GM12874 (cell line): ENCODE data around the gene ADORA1.
A peak's percentile ranks its signal among the peaks of the same experiment; 100 is the strongest.

Experiments used
- CTCF ChIP-seq: IDR thresholded peaks from 2 replicates; pipeline ENCODE4 v1.5.1; 2011; ENCODE audit warnings: low read depth, mild to moderate bottlenecking, control low read depth, low read length, moderate library complexity; ENCODE audit not compliant: insufficient read depth

The ADORA1 gene

GRCh38 chr1:203210988-203211387 is 83.5 kb downstream of the ADORA1 start:
- TF ChIP-seq CTCF: no peak

- TF ChIP-seq CTCF: no peak
Measured at GRCh38 chr1:203211812-203212211, 84.3 kb downstream of the ADORA1 start.

GRCh38 chr1:203213126-203213525 is 85.6 kb downstream of the ADORA1 start:
- no peak for TF ChIP-seq CTCF

- TF ChIP-seq CTCF: no peak
Measured at GRCh38 chr1:203214871-203215270, 87.3 kb downstream of the ADORA1 start.

GRCh38 chr1:203215573-203215972 is 88.0 kb downstream of the ADORA1 start:
- no peak for TF ChIP-seq CTCF

DNA sequence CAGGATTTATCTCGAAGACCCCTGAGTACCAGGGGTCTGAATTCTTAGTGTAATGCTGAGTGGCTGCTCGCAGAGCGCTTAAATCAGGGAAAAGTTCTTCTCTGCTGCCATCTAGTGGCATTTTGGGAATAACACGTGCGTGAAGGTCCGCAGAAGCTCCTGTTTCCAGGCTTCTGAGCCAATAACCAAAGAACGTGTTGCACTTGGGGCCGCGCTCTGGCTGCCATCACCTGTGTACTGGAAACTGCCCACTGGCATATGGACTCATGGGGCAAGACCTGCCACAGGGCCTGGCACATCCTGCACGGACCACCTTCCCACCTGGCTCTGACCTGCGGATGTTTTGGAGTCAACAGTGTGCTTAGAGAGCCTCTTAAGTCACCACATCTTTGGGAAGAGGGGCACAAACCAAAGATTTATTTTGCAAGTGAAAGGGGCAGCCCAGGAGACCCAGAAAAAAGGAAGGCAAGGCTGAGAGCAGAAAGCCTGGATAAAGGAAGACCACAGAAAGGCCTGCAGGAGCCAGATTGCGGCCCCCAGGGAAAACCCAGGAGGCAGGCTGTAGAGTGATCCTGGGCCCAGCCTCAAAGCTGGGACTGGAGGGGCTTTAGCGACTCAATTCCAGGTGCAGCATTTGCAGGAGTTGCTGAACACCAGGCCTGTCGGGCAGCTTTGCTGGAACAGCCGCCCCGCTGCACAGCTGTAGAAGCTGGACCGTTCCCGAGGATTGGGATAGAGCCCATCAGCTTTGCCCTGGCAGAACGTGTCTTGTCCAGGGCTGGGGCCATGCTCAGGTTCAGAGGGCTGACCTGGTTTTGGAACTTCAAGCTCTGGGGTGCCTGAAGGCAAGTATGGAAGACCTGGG is 89.0 kb downstream of the ADORA1 start:
- TF ChIP-seq CTCF: peak; percentile 60
